Measurements from ENCODE around the gene TEAD1.

DNA sequence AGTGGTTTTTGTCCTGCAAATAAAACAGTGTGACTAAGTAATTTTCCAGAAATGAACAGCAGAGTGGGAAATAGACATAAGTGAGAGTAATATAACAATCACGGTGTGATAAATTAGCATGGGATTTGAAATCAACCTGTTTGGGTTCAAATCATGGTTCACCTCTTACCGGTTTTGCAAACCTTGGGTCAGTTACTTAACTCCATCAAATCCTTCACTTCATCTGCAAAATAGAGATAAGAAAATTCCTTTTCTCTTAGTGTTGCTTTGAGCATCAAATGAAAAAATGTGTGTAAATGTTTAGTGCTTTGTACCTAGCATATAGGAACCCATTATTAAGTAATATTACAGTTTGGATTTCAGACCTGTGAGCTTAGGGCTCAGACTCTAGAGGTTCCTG, 152.2 kb downstream of the TEAD1 start:
- TF ChIP-seq, protein P1, sequence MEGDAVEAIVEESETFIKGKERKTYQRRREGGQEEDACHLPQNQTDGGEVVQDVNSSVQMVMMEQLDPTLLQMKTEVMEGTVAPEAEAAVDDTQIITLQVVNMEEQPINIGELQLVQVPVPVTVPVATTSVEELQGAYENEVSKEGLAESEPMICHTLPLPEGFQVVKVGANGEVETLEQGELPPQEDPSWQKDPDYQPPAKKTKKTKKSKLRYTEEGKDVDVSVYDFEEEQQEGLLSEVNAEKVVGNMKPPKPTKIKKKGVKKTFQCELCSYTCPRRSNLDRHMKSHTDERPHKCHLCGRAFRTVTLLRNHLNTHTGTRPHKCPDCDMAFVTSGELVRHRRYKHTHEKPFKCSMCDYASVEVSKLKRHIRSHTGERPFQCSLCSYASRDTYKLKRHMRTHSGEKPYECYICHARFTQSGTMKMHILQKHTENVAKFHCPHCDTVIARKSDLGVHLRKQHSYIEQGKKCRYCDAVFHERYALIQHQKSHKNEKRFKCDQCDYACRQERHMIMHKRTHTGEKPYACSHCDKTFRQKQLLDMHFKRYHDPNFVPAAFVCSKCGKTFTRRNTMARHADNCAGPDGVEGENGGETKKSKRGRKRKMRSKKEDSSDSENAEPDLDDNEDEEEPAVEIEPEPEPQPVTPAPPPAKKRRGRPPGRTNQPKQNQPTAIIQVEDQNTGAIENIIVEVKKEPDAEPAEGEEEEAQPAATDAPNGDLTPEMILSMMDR (IDR thresholded peaks at IDR 0.05): no peak
- no peak for TF ChIP-seq ZFX (IDR thresholded peaks at IDR 0.05; ENCODE audit: borderline replicate concordance)

Measured in 22Rv1 (cell line).